NT2/D1 (cell line): ENCODE data around the gene UACA.

Experiments used
- SUZ12 ChIP-seq: IDR thresholded peaks from 2 replicates; pipeline ENCODE4 v1.6.1; 2011; ENCODE audit not compliant: insufficient read length, insufficient read depth; ENCODE audit errors: extremely low read depth
- ZNF274 ChIP-seq: IDR thresholded peaks from 2 replicates; pipeline ENCODE4 v1.6.1; 2011; ENCODE audit warnings: mild to moderate bottlenecking, low read depth, low read length

DNA sequence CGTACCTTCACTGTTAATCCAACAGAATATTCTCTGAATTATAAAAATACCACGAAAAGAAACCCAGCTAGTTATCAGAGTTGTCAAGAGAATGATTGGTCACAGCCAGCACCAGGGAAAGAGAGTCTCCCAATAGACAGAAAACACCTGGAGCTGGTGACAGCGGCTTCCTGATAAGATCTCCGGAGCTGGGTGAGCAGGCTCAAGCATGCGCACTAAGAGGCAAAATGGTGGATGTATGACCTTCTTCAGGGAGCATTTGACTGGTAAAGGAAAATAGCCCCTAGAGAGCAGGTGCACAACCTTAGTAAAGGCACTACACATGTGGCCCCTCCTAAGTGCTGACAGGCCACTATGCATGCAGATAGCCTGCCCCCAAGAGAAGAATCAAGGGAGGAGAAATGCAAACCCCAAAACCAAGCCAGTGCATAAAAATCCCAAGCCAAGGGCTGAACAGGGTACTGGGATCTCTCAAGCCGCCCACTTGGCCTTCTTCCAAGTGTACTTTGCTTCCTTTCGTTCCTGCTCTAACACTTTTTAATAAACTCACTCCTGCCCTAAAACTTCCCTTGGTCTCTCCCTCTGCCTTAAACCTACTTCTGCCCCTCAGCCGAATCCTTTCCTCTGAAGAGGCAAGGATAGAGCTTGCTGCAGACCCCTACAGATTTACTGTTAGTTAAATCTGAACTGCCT is 93.2 kb downstream of the UACA start:
- TF ChIP-seq SUZ12 (no peak), ZNF274 (no peak)
